Right lobe of liver (tissue), 4 donors: Measurements from ENCODE around the gene NECAB2.
"Not testable (repeated sequence)": the region's sequence is repeated elsewhere in the genome, so short reads cannot be mapped to it uniquely, and the experiment has no call there.

ENCODE experiments used
- CTCF ChIP-seq, 4 donors: fragments of 200-600 bp in 3 of 4; fragments of 450-650 bp in 1 of 4; IDR thresholded peaks; one replicate each; pipeline versions ENCODE4 v1.5.1 to v1.8.0; 2016 to 2022; ENCODE audit warnings: antibody characterized with exemption in 4 of 4, mild to moderate bottlenecking in 2 of 4
- POLR2A ChIP-seq: fragments of 450-650 bp; IDR thresholded peaks from one replicate; pipeline ENCODE4 v1.6.1; 2017; ENCODE audit warnings: antibody characterized with exemption, mild to moderate bottlenecking
- donor health status: DM: no; HTN: no; CAD: no.
- donor health status: DM: no; HTN: no; CAD: no.
- donor health status: DM: no; HTN: yes; CAD: no.

GRCh38 chr16:83950862-83951399 lies 17.1 kb upstream of the NECAB2 start:
- TF ChIP-seq CTCF (IDR thresholded peaks at IDR 0.05); POLR2A: not testable (repeated sequence)
